Panc1 (cell line): ENCODE data around the gene PAMR1.

Experiments used
- POLR2AphosphoS5 ChIP-seq: IDR thresholded peaks from 2 replicates; pipeline ENCODE4 v1.6.1; 2012; ENCODE audit warnings: mild to moderate bottlenecking, low read depth, low read length, moderate library complexity
- TCF7L2 ChIP-seq: IDR thresholded peaks from 2 replicates; pipeline ENCODE4 v1.6.1; 2011; ENCODE audit warnings: mild to moderate bottlenecking, low read depth, low read length, inconsistent platforms
- TF ChIP-seq, protein P1 (sequence below): fragments of 450-650 bp; IDR thresholded peaks from 2 replicates; pipeline ENCODE4 v1.5.1; 2017; ENCODE audit warnings: mild to moderate bottlenecking

DNA sequence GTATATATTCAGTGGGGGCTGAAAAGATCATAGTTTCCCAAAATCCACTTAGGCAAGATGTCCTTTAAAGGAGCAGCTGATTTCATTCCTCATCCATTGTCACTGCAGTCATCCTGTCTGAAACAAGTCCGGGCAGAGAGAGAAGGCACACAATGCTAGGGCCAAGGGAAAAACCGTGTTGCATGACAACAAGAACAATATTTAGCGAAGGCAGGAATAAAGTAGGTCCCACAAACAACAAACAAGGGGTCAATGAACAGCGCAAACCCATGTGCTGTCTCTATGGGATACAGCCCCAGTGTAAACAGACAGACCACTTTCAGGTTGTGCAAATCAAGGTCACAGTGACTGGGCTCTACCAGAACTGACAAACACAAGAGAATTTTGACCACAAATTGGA, 9.0 kb downstream of the PAMR1 start:
- TF ChIP-seq POLR2AphosphoS5 (no peak), TCF7L2 (no peak)
- TF ChIP-seq, protein P1, sequence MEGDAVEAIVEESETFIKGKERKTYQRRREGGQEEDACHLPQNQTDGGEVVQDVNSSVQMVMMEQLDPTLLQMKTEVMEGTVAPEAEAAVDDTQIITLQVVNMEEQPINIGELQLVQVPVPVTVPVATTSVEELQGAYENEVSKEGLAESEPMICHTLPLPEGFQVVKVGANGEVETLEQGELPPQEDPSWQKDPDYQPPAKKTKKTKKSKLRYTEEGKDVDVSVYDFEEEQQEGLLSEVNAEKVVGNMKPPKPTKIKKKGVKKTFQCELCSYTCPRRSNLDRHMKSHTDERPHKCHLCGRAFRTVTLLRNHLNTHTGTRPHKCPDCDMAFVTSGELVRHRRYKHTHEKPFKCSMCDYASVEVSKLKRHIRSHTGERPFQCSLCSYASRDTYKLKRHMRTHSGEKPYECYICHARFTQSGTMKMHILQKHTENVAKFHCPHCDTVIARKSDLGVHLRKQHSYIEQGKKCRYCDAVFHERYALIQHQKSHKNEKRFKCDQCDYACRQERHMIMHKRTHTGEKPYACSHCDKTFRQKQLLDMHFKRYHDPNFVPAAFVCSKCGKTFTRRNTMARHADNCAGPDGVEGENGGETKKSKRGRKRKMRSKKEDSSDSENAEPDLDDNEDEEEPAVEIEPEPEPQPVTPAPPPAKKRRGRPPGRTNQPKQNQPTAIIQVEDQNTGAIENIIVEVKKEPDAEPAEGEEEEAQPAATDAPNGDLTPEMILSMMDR, result no peak
